Trophoblast cell (in vitro differentiated cells and primary cell): ENCODE measurements around the gene SLC25A1.
"Not testable (repeated sequence)": the region's sequence is repeated elsewhere in the genome, so short reads cannot be mapped to it uniquely, and the experiment has no call there.

Experiments used
- DNase-seq, 2 donors: peaks; one replicate each; pipeline ENCODE4 v3.0.0-alpha.2; 2016
- H2AFZ ChIP-seq: 2 replicates; pipeline ENCODE4 v1.6.1; 2013; ENCODE audit warnings: low read length, moderate library complexity, mild to moderate bottlenecking; ENCODE audit not compliant: insufficient read depth, poor library complexity
- H2AK5ac ChIP-seq: 2 replicates; pipeline ENCODE4 v1.6.1; 2013; ENCODE audit warnings: mild to moderate bottlenecking, low read length
- H2BK120ac ChIP-seq: 2 replicates; pipeline ENCODE4 v1.6.1; 2013; ENCODE audit warnings: low read length, mild to moderate bottlenecking, moderate library complexity; ENCODE audit not compliant: insufficient read depth, poor library complexity
- H2BK12ac ChIP-seq: 2 replicates; pipeline ENCODE4 v1.6.1; 2013; ENCODE audit warnings: mild to moderate bottlenecking, low read length, moderate library complexity
- H2BK5ac ChIP-seq: 2 replicates; pipeline ENCODE4 v1.6.1; 2013; ENCODE audit warnings: low read length, low read depth, moderate library complexity, mild to moderate bottlenecking; ENCODE audit not compliant: poor library complexity
- H3K14ac ChIP-seq: 2 replicates; pipeline ENCODE4 v1.6.1; 2013; ENCODE audit warnings: mild to moderate bottlenecking, low read length
- H3K18ac ChIP-seq: 2 replicates; pipeline ENCODE4 v1.6.1; 2013; ENCODE audit warnings: mild to moderate bottlenecking, low read length
- H3K23ac ChIP-seq: 2 replicates; pipeline ENCODE4 v1.6.1; 2013; ENCODE audit warnings: low read length
- H3K27ac ChIP-seq: 2 replicates; pipeline ENCODE4 v1.5.1; 2013; ENCODE audit warnings: low read depth, mild to moderate bottlenecking, inconsistent platforms, low read length, moderate library complexity
- H3K27me3 ChIP-seq: 2 replicates; pipeline ENCODE4 v1.6.1; 2013; ENCODE audit warnings: inconsistent platforms, mild to moderate bottlenecking, low read length, moderate library complexity; ENCODE audit not compliant: insufficient read depth
- H3K36me3 ChIP-seq, 2 experiments: 1 replicate in 1 of 2; 2 replicates in 1 of 2; pipeline ENCODE4 v1.6.1; 2013; ENCODE audit warnings: low read length in 2 of 2, mild to moderate bottlenecking in 2 of 2, moderate library complexity in 1 of 2; ENCODE audit not compliant: insufficient read depth in 2 of 2, control insufficient read depth in 1 of 2
- H3K4ac ChIP-seq: 2 replicates; pipeline ENCODE4 v1.6.1; 2013; ENCODE audit warnings: low read depth, mild to moderate bottlenecking, low read length, moderate library complexity
- H3K4me1 ChIP-seq, 2 experiments: 1 replicate in 1 of 2; 2 replicates in 1 of 2; pipeline ENCODE4 v1.6.1; 2013; ENCODE audit warnings: low read length in 2 of 2, mild to moderate bottlenecking in 2 of 2, moderate library complexity in 1 of 2; ENCODE audit not compliant: insufficient read depth in 2 of 2, control insufficient read depth in 1 of 2
- H3K4me2 ChIP-seq: 2 replicates; pipeline ENCODE4 v1.6.1; 2013; ENCODE audit warnings: inconsistent platforms, mild to moderate bottlenecking, low read length, moderate library complexity
- H3K4me3 ChIP-seq: 2 replicates; pipeline ENCODE4 v1.5.1; 2013; ENCODE audit warnings: mild to moderate bottlenecking, low read depth, low read length, inconsistent platforms
- H3K79me1 ChIP-seq: one replicate; pipeline ENCODE4 v1.6.1; 2013; ENCODE audit warnings: low read length
- H3K79me2 ChIP-seq: 2 replicates; pipeline ENCODE4 v1.6.1; 2013; ENCODE audit warnings: low read length, mild to moderate bottlenecking; ENCODE audit not compliant: control insufficient read depth, insufficient read depth, poor library complexity
- H3K9ac ChIP-seq: 2 replicates; pipeline ENCODE4 v1.6.1; 2013; ENCODE audit warnings: mild to moderate bottlenecking, low read length
- H3K9me3 ChIP-seq: 2 replicates; pipeline ENCODE4 v1.6.1; 2013; ENCODE audit warnings: low read depth, mild to moderate bottlenecking, control low read depth, inconsistent platforms, low read length; ENCODE audit not compliant: insufficient read depth
- H4K12ac ChIP-seq: 2 replicates; pipeline ENCODE4 v1.6.1; 2013; ENCODE audit warnings: low read depth, mild to moderate bottlenecking, low read length, moderate library complexity
- H4K8ac ChIP-seq: 2 replicates; pipeline ENCODE4 v1.6.1; 2013; ENCODE audit warnings: low read depth, mild to moderate bottlenecking, low read length, moderate library complexity
- H4K91ac ChIP-seq: one replicate; pipeline ENCODE4 v1.6.1; 2013; ENCODE audit warnings: low read depth, mild to moderate bottlenecking, low read length, moderate library complexity
- WGBS: extraction: QIAGEN DNeasy Blood & Tissue Kit; methylation state at CpG from one replicate; pipeline ENCODE4 v1.1.7; 2013; ENCODE audit warnings: missing lambda C conversion rate; ENCODE audit not compliant: insufficient read length, insufficient coverage; ENCODE audit errors: extremely low coverage; 5-methylcytosine and 5-hydroxymethylcytosine counted together

Gene SLC25A1

DNA sequence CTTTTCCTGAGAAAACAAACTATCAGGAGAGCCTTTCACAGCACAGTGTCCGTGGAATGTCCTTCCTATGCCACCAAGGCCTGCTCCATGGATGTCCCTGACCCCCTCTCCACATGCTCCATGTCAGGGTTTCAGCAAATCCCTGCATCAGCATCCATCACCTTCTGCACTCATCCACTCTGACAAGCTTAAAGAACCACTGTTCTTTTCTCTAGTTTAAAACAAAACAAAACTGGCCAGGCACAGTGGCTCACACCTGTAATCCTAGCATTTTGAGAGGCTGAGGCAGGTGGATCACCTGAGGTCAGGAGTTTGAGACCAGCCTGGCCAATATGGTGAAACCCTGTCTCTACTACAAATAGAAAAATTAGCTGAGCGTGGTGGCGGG, 24.3 kb upstream of the SLC25A1 start:
- H2AK5ac ChIP-seq, H3K14ac ChIP-seq, H4K8ac ChIP-seq, H3K23ac ChIP-seq, H2BK5ac ChIP-seq, H3K27ac ChIP-seq, H3K27me3 ChIP-seq, H3K79me2 ChIP-seq, H3K9ac ChIP-seq, H4K12ac ChIP-seq, H3K4ac ChIP-seq, H4K91ac ChIP-seq, H2AFZ ChIP-seq, H2BK120ac ChIP-seq, H3K9me3 ChIP-seq, H3K4me3 ChIP-seq, H3K4me1 ChIP-seq, H3K36me3 ChIP-seq, H3K18ac ChIP-seq, H3K79me1 ChIP-seq, H3K4me2 ChIP-seq, H2BK12ac ChIP-seq, DNase-seq: not testable (repeated sequence)
- no CpG with 5 or more reads among the region's 3 CpGs for WGBS

DNA sequence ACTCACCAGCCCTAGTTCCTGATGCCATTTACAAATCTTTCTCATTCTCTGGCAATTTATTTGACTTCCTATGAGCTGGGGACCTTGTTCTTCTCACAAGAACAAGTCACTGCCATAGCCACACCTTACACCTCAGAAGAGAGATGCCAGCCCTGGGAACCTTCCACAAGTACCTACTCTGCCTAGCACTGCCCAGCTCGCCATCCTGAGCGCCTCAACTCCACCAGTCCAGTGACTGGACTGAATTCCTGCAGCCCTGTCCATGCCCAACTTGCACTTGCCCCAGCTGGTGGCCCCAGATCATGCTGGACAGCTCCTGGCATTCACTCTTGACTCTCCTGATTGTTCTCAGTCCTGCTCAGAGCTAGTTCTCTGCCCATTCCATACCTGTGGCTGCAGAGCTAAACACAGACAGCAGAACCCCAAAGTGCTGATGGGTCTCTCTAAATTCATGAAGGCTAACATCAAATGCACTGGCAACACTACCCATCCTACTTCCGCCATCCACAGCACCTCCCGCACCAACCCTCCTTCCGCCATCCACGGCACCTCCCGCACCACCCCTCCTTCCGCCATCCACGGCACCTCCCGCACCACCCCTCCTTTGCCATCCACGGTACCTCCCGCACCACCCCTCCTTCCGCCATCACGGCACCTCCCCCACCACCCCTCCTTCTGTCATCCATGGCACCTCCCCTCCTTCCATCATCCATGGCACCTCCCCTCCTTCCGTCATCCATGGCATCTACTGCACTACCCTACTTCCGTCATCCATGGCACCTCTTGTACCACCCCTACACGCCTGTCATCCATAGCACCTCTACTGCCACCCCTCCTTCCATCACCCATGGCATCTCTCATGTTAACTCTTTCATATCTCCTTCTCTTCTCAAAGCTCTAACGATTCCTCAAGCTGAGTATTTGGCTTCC, 23.6 kb upstream of the SLC25A1 start:
- H3K4me3 ChIP-seq, result no peak overlapping the region
- no peak for DNase-seq
- H3K9ac ChIP-seq, result no peak overlapping the region
- peaks cover 2 to 3% of the 10 kb centered on the region in 2 experiments for H3K36me3 ChIP-seq
- no peak overlapping the region for H3K27ac ChIP-seq
- no peak overlapping the region for H2AK5ac ChIP-seq
- no peak overlapping the region for H3K18ac ChIP-seq
- no peak overlapping the region for H2BK120ac ChIP-seq
- H2BK12ac ChIP-seq, result no peak overlapping the region
- H3K27me3 ChIP-seq, result no peaks in the 10 kb centered on the region
- no peaks in the 10 kb centered on the region for H3K9me3 ChIP-seq
- no peaks in the 10 kb centered on the region for H3K79me1 ChIP-seq
- H2AFZ ChIP-seq, result no peak overlapping the region
- H3K79me2 ChIP-seq, result no peaks in the 10 kb centered on the region
- no peak overlapping the region for H2BK5ac ChIP-seq
- no peak overlapping the region for H4K91ac ChIP-seq
- no peak overlapping the region for H3K4ac ChIP-seq
- H3K4me2 ChIP-seq, result no peak overlapping the region
- H4K8ac ChIP-seq, result no peak overlapping the region
- no peak overlapping the region for H3K14ac ChIP-seq
- no CpG with 5 or more reads among the region's 18 CpGs for WGBS
- no peak overlapping the region for H4K12ac ChIP-seq
- no peak overlapping the region for H3K23ac ChIP-seq
- H3K4me1 ChIP-seq, result no peaks in the 10 kb centered on the region

DNA sequence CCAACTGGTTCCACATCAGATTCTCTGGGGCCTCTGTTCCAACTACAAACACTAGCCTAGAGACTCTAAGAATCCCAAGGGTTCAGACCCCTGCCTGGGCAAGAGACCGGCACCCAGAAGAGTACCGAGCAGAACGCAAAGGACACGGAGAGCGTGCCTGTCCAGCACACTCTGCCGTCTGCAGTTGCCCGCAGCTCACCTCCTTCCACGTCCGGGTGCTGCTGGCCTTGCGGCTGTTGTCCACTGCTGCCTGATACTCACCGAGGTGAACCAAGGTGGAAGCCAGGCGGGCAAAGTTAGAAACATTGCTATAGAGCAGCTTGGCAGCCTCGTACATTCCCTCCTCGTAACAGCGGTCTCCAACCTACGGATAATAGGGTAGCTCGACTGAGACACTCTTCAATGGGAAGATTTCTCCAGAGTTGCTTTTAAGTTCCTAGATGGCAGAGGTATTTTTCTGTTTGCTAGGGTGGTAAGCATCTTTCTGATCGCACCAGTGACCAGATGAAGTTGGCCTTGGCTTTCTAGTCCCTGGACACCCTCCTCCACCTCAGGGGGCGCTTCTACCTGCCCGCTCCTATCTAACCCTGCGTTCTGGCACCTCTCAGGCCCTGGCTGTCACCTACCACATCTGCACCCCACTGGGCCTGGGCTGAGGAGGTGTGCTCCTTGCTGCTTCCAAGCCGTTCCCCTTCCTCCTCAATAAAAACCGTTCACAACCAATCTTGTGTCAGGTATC, 22.8 kb upstream of the SLC25A1 start:
- Histone ChIP-seq H3K4me1 (no peaks in the 10 kb centered on the region), H4K12ac (no peak overlapping the region), H3K27me3 (no peaks in the 10 kb centered on the region), H3K27ac (no peak overlapping the region), H2AFZ (no peak overlapping the region), H3K4me2 (no peak overlapping the region), H3K23ac (no peak overlapping the region), H2BK12ac (no peak overlapping the region), H2AK5ac (no peak overlapping the region), H3K79me2 (no peaks in the 10 kb centered on the region), H3K4me3 (no peak overlapping the region), H2BK5ac (no peak overlapping the region), H4K91ac (no peak overlapping the region), H4K8ac (no peak overlapping the region), H3K36me3 (peaks cover 2 to 4% of the 10 kb centered on the region in 2 experiments), H3K14ac (no peak overlapping the region), H3K4ac (no peak overlapping the region), H3K18ac (no peak overlapping the region), H3K9ac (no peak overlapping the region), H3K79me1 (no peaks in the 10 kb centered on the region), H2BK120ac (no peak overlapping the region), H3K9me3 (no peaks in the 10 kb centered on the region)
- DNase-seq, result no peak
- no CpG with 5 or more reads among the region's 23 CpGs for WGBS

DNA sequence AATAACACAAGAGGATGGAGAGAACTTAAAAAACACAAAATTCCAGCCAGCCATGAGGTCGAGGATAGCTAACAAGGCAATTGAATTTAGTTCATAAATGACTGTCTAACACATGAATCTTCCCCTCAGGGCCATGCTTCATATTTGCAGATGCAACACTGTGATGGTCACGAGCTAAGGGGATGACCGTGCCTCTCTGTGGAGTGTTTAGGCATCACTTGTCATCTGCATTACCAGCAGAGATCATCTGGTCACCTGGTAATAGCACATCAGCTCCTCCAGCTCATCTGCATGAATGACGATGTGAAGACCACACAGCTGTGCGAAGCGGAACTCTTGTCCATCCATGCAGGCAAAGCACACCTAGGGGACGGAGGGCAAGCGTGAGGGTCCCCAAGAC, 20.9 kb upstream of the SLC25A1 start:
- WGBS, result no CpG with 5 or more reads among the region's 8 CpGs
- no peak overlapping the region for H3K27ac ChIP-seq
- H3K79me2 ChIP-seq, result no peaks in the 10 kb centered on the region
- H2AFZ ChIP-seq, result no peak overlapping the region
- H3K9ac ChIP-seq, result no peak overlapping the region
- DNase-seq, result no peak
- no peak overlapping the region for H2BK12ac ChIP-seq
- no peak overlapping the region for H3K18ac ChIP-seq
- H2BK120ac ChIP-seq, result no peak overlapping the region
- no peak overlapping the region for H2AK5ac ChIP-seq
- H4K12ac ChIP-seq, result no peak overlapping the region
- H3K4me1 ChIP-seq, result no peaks in the 10 kb centered on the region
- no peak overlapping the region for H4K91ac ChIP-seq
- no peak overlapping the region for H2BK5ac ChIP-seq
- no peak overlapping the region for H3K14ac ChIP-seq
- H3K23ac ChIP-seq, result no peak overlapping the region
- peaks cover 7 to 8% of the 10 kb centered on the region in 2 experiments for H3K36me3 ChIP-seq
- H3K9me3 ChIP-seq, result no peaks in the 10 kb centered on the region
- H3K27me3 ChIP-seq, result no peaks in the 10 kb centered on the region
- H3K4me3 ChIP-seq, result no peak overlapping the region
- H4K8ac ChIP-seq, result no peak overlapping the region
- H3K4me2 ChIP-seq, result no peak overlapping the region
- no peak overlapping the region for H3K4ac ChIP-seq
- no peaks in the 10 kb centered on the region for H3K79me1 ChIP-seq
